ENCODE measurements around the gene QRICH1. TPM values are rescaled to one million over a fixed set of nuclear protein-coding genes. Genes with fewer than 3 reads are reported as not detected.

QRICH1 gene
- total RNA-seq, 1 experiment from 2014 or later = 87.5 TPM

DNA sequence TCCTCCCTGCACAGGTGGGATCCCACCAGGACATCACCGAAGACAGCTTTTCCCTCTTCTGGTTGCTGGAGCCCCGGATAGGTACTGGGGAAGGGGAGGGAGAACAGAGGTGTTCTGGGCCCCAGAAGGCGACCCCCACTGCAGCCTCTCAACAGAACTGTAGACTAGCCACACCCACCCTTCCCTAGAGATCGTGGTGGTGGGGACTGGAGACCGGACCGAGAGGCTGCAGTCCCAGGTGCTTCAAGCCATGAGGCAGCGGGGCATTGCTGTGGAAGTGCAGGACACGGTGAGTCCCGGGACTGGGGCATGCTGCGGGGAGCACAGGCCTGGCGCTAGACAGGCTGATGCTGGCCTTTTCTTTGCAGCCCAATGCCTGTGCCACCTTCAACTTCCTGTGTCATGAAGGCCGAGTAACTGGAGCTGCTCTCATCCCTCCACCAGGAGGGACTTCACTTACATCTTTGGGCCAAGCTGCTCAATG, 71.1 kb downstream of the QRICH1 start:
- H3K9me3 ChIP-seq (ENCODE audit: insufficient read depth, low read depth) = no peaks in the 10 kb centered on the region
- ChIA-PET CTCF (no interaction called here), POLR2A (ENCODE audit: unreplicated experiment) (interaction anchor here (0.7 to 3.7 kb wide), 2 partner anchors 15 to 427 kb away, joined by 3 to 22 read pairs; partner anchors contain the start of gene WDR6)
- peaks cover 14% of the 10 kb centered on the region; the same call in 1 of the 2 replicates for H3K36me3 ChIP-seq (ENCODE audit: low read depth)
- peak overlapping the region; percentile 87 for H3K27ac ChIP-seq
- peak overlapping the region; percentile 84; the same call in 1 of the 2 replicates for H2AFZ ChIP-seq
- no peaks in the 10 kb centered on the region for H3K27me3 ChIP-seq (ENCODE audit: insufficient read depth, low read depth)
- BruUV-seq (replicated peaks) = no TSS peak
- no peaks in the 10 kb centered on the region; the same call in 1 of the 2 replicates for H4K20me1 ChIP-seq (ENCODE audit: insufficient read depth)
- no peak for DNase-seq
- H3K9me2 ChIP-seq (ENCODE audit: insufficient read depth) = no peaks in the 10 kb centered on the region
- H3K4me2 ChIP-seq = peak overlapping the region; percentile 92
- peaks cover 25% of the 10 kb centered on the region for H3K4me1 ChIP-seq (replicated peaks; ENCODE audit: insufficient read depth)
- H3F3A ChIP-seq (ENCODE audit: insufficient read depth, low read depth) = peaks cover 55% of the 10 kb centered on the region; the same call in 1 of the 2 replicates
- TF ChIP-seq EZH2 (IDR thresholded peaks at IDR 0.05; ENCODE audit: low read depth) (no peak), CTCF (conservative IDR thresholded peaks at IDR 0.05) (no peak)
- intact Hi-C loops (cut with micrococcal nuclease; ENCODE audit: unreplicated experiment) = no loop called here
- H3K4me3 ChIP-seq = peak overlapping the region; percentile 70
- peaks cover 71% of the 10 kb centered on the region for H3K79me2 ChIP-seq (ENCODE audit: low read depth)

GRCh38 chr3:49021813-49022687, 71.8 kb downstream of the QRICH1 start, which contains the start of gene NDUFAF3:
TSS of gene NDUFAF3 (plus strand) at chr3:49022121. CDS start at chr3:49022145, 24 bp downstream.
- peaks cover 64% of the 10 kb centered on the region for H3K79me2 ChIP-seq (ENCODE audit: low read depth)
- peak; percentile 87 to 97 for DNase-seq
- no peaks in the 10 kb centered on the region for H3K27me3 ChIP-seq (ENCODE audit: insufficient read depth, low read depth)
- no TSS peak for BruUV-seq (replicated peaks)
- peak within 1 kb of the TSS; percentile 92 for H3K4me2 ChIP-seq
- intact Hi-C loops (cut with micrococcal nuclease; ENCODE audit: unreplicated experiment) = no loop called here
- CTCF ChIA-PET = interaction anchor here (0.5 to 1.0 kb wide), 3 partner anchors 34 to 318 kb away, joined by 3 to 4 read pairs (median 4); no protein-coding TSS in a partner anchor
- peaks cover 48% of the 10 kb centered on the region; the same call in 1 of the 2 replicates for H3F3A ChIP-seq (ENCODE audit: insufficient read depth, low read depth)
- no peaks in the 10 kb centered on the region for H3K9me2 ChIP-seq (ENCODE audit: insufficient read depth)
- H3K36me3 ChIP-seq (ENCODE audit: low read depth) = peaks cover 9% of the 10 kb centered on the region; the same call in 1 of the 2 replicates
- H4K20me1 ChIP-seq (ENCODE audit: insufficient read depth) = no peaks in the 10 kb centered on the region; the same call in 1 of the 2 replicates
- POLR2A ChIA-PET (ENCODE audit: unreplicated experiment) = interaction anchor here (0.5 to 3.7 kb wide), 7 partner anchors 10 to 781 kb away, joined by 3 to 22 read pairs (median 5); partner anchors contain the start of genes QRICH1, WDR6 and ZNF589
- H3K9me3 ChIP-seq (ENCODE audit: insufficient read depth, low read depth) = no peaks in the 10 kb centered on the region
- H3K4me1 ChIP-seq (replicated peaks; ENCODE audit: insufficient read depth) = peaks cover 29% of the 10 kb centered on the region
- H3K27ac ChIP-seq = peak within 1 kb of the TSS; percentile 87
- no peak for TF ChIP-seq EZH2 (IDR thresholded peaks at IDR 0.05; ENCODE audit: low read depth)
- TF ChIP-seq CTCF (conservative IDR thresholded peaks at IDR 0.05) = peak; percentile 90
- peak within 1 kb of the TSS; percentile 70 for H3K4me3 ChIP-seq
- H2AFZ ChIP-seq = peak within 1 kb of the TSS; percentile 84

- H3K79me2 ChIP-seq (ENCODE audit: low read depth) = peaks cover 57% of the 10 kb centered on the region
- H3F3A ChIP-seq (ENCODE audit: insufficient read depth, low read depth) = peaks cover 44% of the 10 kb centered on the region; the same call in 1 of the 2 replicates
- peak overlapping the region; percentile 70 for H3K4me3 ChIP-seq
- ChIA-PET CTCF (interaction anchor here (0.6 to 1.0 kb wide), 2 partner anchors 33 to 37 kb away, joined by 3 to 4 read pairs; no protein-coding TSS in a partner anchor), POLR2A (ENCODE audit: unreplicated experiment) (interaction anchor here (0.6 to 3.7 kb wide), 8 partner anchors 14 to 780 kb away, joined by 3 to 22 read pairs (median 5); partner anchors contain the start of genes IP6K2, QRICH1, WDR6 and ZNF589)
- no peaks in the 10 kb centered on the region for H3K9me3 ChIP-seq (ENCODE audit: insufficient read depth, low read depth)
- peaks cover 6% of the 10 kb centered on the region; the same call in 1 of the 2 replicates for H3K36me3 ChIP-seq (ENCODE audit: low read depth)
- H3K4me1 ChIP-seq (replicated peaks; ENCODE audit: insufficient read depth) = peaks cover 30% of the 10 kb centered on the region
- H2AFZ ChIP-seq = peak overlapping the region; percentile 82
- peak overlapping the region; percentile 92 for H3K4me2 ChIP-seq
- H3K27me3 ChIP-seq (ENCODE audit: insufficient read depth, low read depth) = no peaks in the 10 kb centered on the region
- DNase-seq = peak; percentile 89 to 99
- BruUV-seq (replicated peaks) = no TSS peak
- H3K27ac ChIP-seq = peak overlapping the region; percentile 87
- intact Hi-C loops (cut with micrococcal nuclease; ENCODE audit: unreplicated experiment) = no loop called here
- TF ChIP-seq CTCF (conservative IDR thresholded peaks at IDR 0.05) (no peak), EZH2 (IDR thresholded peaks at IDR 0.05; ENCODE audit: low read depth) (no peak)
- H3K9me2 ChIP-seq (ENCODE audit: insufficient read depth) = no peaks in the 10 kb centered on the region
- no peaks in the 10 kb centered on the region; the same call in 1 of the 2 replicates for H4K20me1 ChIP-seq (ENCODE audit: insufficient read depth)
Measured at GRCh38 chr3:49021213-49021812, 72.6 kb downstream of the QRICH1 start.
